ENCODE results near the gene CLDND2. TPM values are rescaled to one million over a fixed set of nuclear protein-coding genes. Genes with fewer than 3 reads are reported as not detected.

The CLDND2 gene
- total and polyA plus RNA-seq, 2 of the 4 experiments (the other 2 are of a cell fraction) = not detected

DNA sequence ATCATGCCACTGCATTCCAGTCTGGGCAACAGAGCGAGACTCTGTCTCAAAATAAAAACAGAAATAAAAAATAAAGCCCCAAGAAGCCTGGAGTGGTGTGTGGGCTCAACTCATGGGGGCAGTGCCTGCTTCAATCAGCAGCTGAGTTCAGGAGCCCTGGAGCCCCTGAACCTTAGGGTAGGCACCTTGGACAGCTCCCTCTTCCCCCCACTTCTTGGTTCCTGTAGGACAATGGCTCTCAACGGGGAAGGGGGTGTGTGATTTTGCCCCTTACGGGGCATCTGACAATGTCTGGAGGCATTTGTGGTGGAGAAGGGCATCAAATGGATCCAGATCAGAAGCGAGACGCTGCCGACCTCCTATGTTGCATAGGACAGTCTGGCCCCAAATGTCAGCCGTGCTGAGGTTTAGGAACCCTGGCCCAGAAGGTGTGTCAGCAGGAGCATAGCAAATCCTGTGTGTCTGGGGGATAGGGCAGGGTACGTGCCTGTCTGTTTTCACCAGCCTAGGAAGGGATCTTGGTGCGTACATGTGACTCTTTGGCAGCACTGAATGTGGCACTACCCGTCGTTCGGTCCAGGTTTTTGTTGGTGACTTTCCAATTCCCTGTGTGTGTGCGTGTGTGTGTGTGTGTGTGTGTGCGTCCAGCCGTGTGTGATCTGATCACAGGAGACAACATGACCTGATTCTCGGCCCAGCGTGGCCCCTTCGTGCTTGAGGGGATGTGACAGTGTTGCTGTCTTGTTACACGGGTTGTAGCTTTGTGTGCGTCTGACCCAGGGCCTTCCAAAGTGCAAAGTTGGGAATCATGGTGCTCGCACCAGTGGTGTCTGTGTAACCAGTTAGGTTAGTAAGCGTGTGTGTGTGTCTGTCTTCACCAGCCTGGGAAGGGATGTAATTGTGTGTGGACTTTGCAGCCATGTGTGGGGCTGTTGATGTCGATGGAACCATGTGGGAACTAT, 49.8 kb downstream of the CLDND2 start:
- ChIA-PET CTCF (no interaction called here), POLR2A (ENCODE audit: unreplicated experiment) (no interaction called here)
- Histone ChIP-seq H3K23ac (ENCODE audit: low read depth, low read length) (no peak overlapping the region), H2BK5ac (ENCODE audit: low read depth, low read length, poor library complexity, severe bottlenecking) (no peak overlapping the region), H3K9ac (ENCODE audit: low read depth, low read length) (no peak overlapping the region), H3K4me2 (ENCODE audit: low read depth, low read length) (no peak overlapping the region), H4K91ac (ENCODE audit: insufficient read depth, low read depth, low read length) (no peak overlapping the region), H3K4ac (ENCODE audit: low read depth, low read length) (no peak overlapping the region), H4K20me1 (ENCODE audit: insufficient read depth, low read length) (no peaks in the 10 kb centered on the region), H3K79me1 (ENCODE audit: low read depth in 1 of 2, low read length in 2 of 2) (no peaks in the 10 kb centered on the region), H3K4me1 (ENCODE audit: control insufficient read depth, insufficient read depth, low read length) (no peaks in the 10 kb centered on the region), H3K27me3 (ENCODE audit: control insufficient read depth, insufficient read depth, low read length) (no peaks in the 10 kb centered on the region), H3K56ac (ENCODE audit: extremely low read depth, insufficient read depth, low read length) (no peak overlapping the region), H3K4me3 (ENCODE audit: insufficient read depth, low read depth, low read length) (no peak overlapping the region), H2AK5ac (ENCODE audit: low read depth, low read length) (no peak overlapping the region), H3K9me1 (ENCODE audit: insufficient read depth, low read length) (no peaks in the 10 kb centered on the region), H3K27ac (ENCODE audit: insufficient read depth, low read length) (no peak overlapping the region), H2AFZ (replicated peaks; ENCODE audit: low read length, poor library complexity) (no peak overlapping the region), H3K18ac (ENCODE audit: low read depth, low read length) (no peak overlapping the region), H2BK15ac (ENCODE audit: low read depth, low read length) (no peak overlapping the region), H2AK9ac (replicated peaks; ENCODE audit: low read depth, low read length, poor library complexity) (no peak overlapping the region), H4K5ac (ENCODE audit: low read depth, low read length) (no peak overlapping the region), H2BK20ac (ENCODE audit: low read depth, low read length) (no peak overlapping the region), H3K14ac (replicated peaks; ENCODE audit: low read depth, low read length) (no peak overlapping the region), H2BK120ac (ENCODE audit: low read depth, low read length) (no peak overlapping the region), H3K36me3 (ENCODE audit: control insufficient read depth, insufficient read depth, low read length) (no peaks in the 10 kb centered on the region), H4K8ac (ENCODE audit: low read depth in 2 of 2, low read length in 2 of 2) (no peak overlapping the region), H3K9me3 (ENCODE audit: control insufficient read depth, insufficient read depth, low read length) (0 out of 2 replicates have a peak, but pooled peaks cover 2% of the 10 kb centered on the region)
- ATAC-seq (ENCODE audit: low read depth) (no peak), DNase-seq (no peak)
- BruUV-seq (replicated peaks) = no TSS peak
- no peak for TF ChIP-seq CEBPB (IDR thresholded peaks at IDR 0.05; ENCODE audit: low read depth, low read length)
- TF ChIP-seq RFX5 (IDR thresholded peaks at IDR 0.05; ENCODE audit: low read depth, low read length) = no peak
- TF ChIP-seq MXI1 (IDR thresholded peaks at IDR 0.05; ENCODE audit: borderline replicate concordance, low read depth, low read length) = no peak
- TF ChIP-seq, protein P1, sequence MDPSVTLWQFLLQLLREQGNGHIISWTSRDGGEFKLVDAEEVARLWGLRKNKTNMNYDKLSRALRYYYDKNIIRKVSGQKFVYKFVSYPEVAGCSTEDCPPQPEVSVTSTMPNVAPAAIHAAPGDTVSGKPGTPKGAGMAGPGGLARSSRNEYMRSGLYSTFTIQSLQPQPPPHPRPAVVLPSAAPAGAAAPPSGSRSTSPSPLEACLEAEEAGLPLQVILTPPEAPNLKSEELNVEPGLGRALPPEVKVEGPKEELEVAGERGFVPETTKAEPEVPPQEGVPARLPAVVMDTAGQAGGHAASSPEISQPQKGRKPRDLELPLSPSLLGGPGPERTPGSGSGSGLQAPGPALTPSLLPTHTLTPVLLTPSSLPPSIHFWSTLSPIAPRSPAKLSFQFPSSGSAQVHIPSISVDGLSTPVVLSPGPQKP (IDR thresholded peaks at IDR 0.05; ENCODE audit: borderline replicate concordance, low read depth, low read length) = no peak
- intact Hi-C loops (cut with micrococcal nuclease) = no loop called here
- dilution Hi-C loops (cut with HindIII; ENCODE audit: low sequenced_read_pairs, unreplicated experiment) = no loop called here
- WGBS, 2 experiments (ENCODE audit: extremely low coverage in 2 of 2, insufficient read length in 1 of 2) = 71% methylated on average over 14 of the region's 23 CpGs; no CpG with 5 or more reads in 1 of the 2 experiments
- in situ Hi-C loops (cut with MboI; ENCODE audit: low sequenced_read_pairs) = no loop called here
